ENCODE data around the gene TIMP3. TPM values are rescaled to one million over a fixed set of nuclear protein-coding genes. Genes with fewer than 3 reads are reported as not detected.

Gene TIMP3
- total and polyA plus RNA-seq, 4 experiments from 2014 or later = 1.7 to 2.3 TPM; not detected in 2

DNA sequence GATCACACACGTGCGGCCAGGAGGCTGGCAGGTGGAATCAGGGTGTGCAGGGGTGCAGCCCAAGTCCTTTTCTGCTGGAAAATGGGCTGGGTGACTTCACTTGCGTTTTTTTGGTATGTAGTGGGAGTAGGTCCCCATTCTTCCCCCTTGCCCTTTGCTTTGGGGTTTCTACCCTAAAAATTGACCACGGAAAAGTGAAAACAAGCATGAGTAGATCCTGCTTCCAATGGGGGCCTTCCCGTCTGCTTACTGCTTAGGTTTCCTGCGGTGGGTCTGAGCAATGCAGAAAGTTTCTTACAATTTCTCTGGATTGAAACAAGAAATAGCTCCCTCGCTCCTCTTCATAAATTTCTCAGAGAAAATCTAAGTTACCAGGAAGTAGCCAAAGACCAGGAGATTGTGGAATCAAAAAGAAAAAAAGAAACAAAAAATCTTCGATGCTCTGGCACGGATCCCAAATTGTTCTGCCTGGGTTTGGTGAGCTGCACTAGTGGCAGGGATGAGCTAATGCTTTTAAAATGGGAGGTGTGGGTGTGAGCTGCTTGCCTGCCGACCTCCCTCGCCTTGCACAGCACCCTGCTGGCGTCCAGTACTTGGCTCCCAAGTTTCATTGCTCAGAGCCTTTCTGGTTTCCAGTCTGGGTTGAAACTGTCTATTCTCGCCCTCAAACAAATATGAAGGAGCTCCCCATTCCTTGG lies 2.4 kb downstream of the TIMP3 start:
- CTCF ChIA-PET (ENCODE audit: partially characterized antibody) = no interaction called here
- H3K27me3 ChIP-seq (ENCODE audit: insufficient read depth, low read length) = peaks cover 13% of the 10 kb centered on the region
- peaks cover 43 to 51% of the 10 kb centered on the region in 2 donors for H3K27me3 Mint-ChIP-seq
- no peak overlapping the region for H3K4me3 ChIP-seq (ENCODE audit: low read length in 2 of 2)
- no peak overlapping the region for H3K27ac Mint-ChIP-seq
- no peak overlapping the region for H3K4me3 Mint-ChIP-seq
- H3K4me1 Mint-ChIP-seq = peaks cover 0 to 5% (median under 1%) of the 10 kb centered on the region in 4 donors
- intact Hi-C loops (cut with micrococcal nuclease) = no loop called here
- H3K9me3 Mint-ChIP-seq = no peaks in the 10 kb centered on the region
- no peaks in the 10 kb centered on the region for H3K4me1 ChIP-seq (ENCODE audit: insufficient read depth, low read length)
- no peaks in the 10 kb centered on the region for H3K36me3 ChIP-seq (ENCODE audit: insufficient read depth, low read length)
- H3K36me3 Mint-ChIP-seq = no peaks in the 10 kb centered on the region
- H3K27ac ChIP-seq (ENCODE audit: low read depth, low read length) = no peak overlapping the region
- POLR2A ChIA-PET (ENCODE audit: partially characterized antibody) = no interaction called here
- no peak for DNase-seq
- no peaks in the 10 kb centered on the region for H3K9me3 ChIP-seq (ENCODE audit: control insufficient read depth in 1 of 2, low read length in 2 of 2)

DNA sequence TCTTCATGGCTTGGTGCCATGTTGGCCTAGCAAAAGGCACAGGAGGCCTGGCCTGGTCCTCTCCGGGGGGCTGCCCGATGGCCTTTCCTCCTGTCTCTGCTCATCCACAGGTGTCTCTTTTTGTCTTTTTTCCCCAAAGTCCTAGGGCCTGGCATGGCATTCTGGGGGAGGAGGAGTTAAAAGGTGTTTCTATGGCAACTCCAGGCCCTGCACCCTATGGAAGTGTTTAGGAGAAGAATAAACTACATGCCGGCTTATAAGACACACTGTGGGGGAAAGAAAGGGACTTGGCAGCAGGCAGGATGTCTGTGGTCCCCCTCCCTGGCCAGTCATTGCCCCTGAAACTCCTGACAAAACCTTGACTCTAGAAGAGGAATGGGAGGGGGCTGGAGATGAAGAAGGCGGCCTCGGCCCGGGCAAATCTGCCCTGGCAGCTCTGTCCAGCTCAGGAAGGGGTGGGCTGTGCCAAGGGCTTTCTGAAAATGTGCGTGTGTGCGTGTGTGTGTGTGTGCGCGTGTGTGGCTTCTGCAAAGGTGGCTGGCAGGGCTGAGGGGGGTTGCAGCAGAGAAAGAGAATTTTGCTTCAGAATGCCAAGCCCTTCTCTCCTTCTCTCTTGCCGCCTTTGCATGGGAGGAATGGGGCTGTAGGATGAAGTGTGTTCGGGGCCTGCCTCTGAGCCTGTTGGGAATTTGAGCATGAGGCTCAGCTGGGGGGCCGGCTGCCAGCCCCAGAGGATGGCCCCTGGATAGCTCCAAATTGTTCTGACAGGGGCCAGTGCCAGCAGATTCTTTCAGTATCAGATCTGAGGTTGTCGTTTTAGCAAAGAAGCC lies 3.2 kb downstream of the TIMP3 start:
- H3K27me3 Mint-ChIP-seq = peaks cover 45 to 46% of the 10 kb centered on the region in 2 donors
- H3K4me1 Mint-ChIP-seq = peaks cover 0 to 5% (median under 1%) of the 10 kb centered on the region in 4 donors
- H3K27ac Mint-ChIP-seq = no peak overlapping the region
- no peak overlapping the region for H3K4me3 Mint-ChIP-seq
- ChIA-PET CTCF (ENCODE audit: partially characterized antibody) (no interaction called here), POLR2A (ENCODE audit: partially characterized antibody) (no interaction called here)
- H3K4me3 ChIP-seq (ENCODE audit: low read length in 2 of 2) = no peak overlapping the region
- intact Hi-C loops (cut with micrococcal nuclease) = no loop called here
- H3K27ac ChIP-seq (ENCODE audit: low read depth, low read length) = no peak overlapping the region
- no peaks in the 10 kb centered on the region for H3K4me1 ChIP-seq (ENCODE audit: insufficient read depth, low read length)
- H3K27me3 ChIP-seq (ENCODE audit: insufficient read depth, low read length) = peaks cover 13% of the 10 kb centered on the region
- H3K36me3 Mint-ChIP-seq = no peaks in the 10 kb centered on the region
- H3K36me3 ChIP-seq (ENCODE audit: insufficient read depth, low read length) = no peaks in the 10 kb centered on the region
- H3K9me3 ChIP-seq (ENCODE audit: control insufficient read depth in 1 of 2, low read length in 2 of 2) = no peaks in the 10 kb centered on the region
- H3K9me3 Mint-ChIP-seq = no peaks in the 10 kb centered on the region
- DNase-seq = no peak

DNA sequence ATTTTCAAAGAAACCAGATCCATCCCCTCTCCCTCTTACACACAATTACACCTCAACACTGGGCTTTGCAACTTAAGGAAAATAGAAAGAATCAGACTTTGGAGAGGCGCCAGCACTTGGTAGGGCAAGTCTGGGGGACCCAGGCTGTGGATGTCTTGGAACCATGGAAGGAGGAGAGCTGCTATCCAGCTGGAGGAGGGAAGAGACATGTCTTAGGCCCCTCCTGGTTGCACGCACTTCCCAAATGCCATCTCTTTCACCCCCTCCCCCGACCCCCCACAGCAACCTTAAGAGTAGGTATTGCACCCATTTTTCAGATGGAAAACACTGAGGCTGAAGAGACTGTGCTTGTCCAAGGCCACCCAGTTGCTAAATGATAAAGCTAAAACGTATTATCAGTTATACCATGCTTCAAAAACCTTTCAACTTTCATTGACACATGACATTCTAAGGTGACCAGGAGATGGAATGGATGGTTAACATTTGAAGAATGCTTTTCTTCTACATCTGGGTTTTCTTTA lies 3.9 kb downstream of the TIMP3 start:
- Histone ChIP-seq H3K9me3 (ENCODE audit: control insufficient read depth in 1 of 2, low read length in 2 of 2) (no peaks in the 10 kb centered on the region), H3K4me1 (ENCODE audit: insufficient read depth, low read length) (no peaks in the 10 kb centered on the region), H3K27ac (ENCODE audit: low read depth, low read length) (no peak overlapping the region), H3K4me3 (ENCODE audit: low read length in 2 of 2) (no peak overlapping the region), H3K27me3 (ENCODE audit: insufficient read depth, low read length) (peaks cover 13% of the 10 kb centered on the region), H3K36me3 (ENCODE audit: insufficient read depth, low read length) (no peaks in the 10 kb centered on the region)
- ChIA-PET POLR2A (ENCODE audit: partially characterized antibody) (no interaction called here), CTCF (ENCODE audit: partially characterized antibody) (interaction anchor here (1.0 kb wide), 1 partner anchor 8 kb away, joined by 3 read pairs; no protein-coding TSS in a partner anchor)
- Mint-ChIP-seq H3K27me3 (peaks cover 44 to 45% of the 10 kb centered on the region in 2 donors), H3K9me3 (no peaks in the 10 kb centered on the region), H3K4me3 (no peak overlapping the region), H3K27ac (no peak overlapping the region), H3K36me3 (no peaks in the 10 kb centered on the region), H3K4me1 (peaks cover 0 to 5% (median under 1%) of the 10 kb centered on the region in 4 donors)
- intact Hi-C loops (cut with micrococcal nuclease) = no loop called here
- no peak for DNase-seq

DNA sequence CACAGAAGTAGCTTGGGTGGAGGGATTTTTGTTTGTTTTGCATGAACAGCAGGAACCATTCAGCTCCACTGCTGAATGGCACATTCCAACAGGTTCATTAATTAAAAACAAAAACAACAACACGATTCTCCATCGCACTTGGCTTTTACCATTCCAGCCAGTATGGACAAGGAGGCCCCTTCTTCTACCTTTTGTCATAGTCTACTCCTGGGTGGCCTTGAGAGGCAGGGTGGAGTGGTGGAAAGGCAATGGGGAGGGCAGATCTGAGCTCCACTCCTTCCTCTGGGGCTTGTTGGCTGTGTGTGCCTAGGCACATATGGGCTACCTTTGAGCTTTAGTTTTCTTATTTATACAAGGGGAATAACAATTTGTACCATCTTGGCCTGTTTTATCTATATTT lies 4.8 kb downstream of the TIMP3 start:
- Histone ChIP-seq H3K27ac (ENCODE audit: low read depth, low read length) (no peak overlapping the region), H3K4me1 (ENCODE audit: insufficient read depth, low read length) (no peaks in the 10 kb centered on the region), H3K9me3 (ENCODE audit: control insufficient read depth in 1 of 2, low read length in 2 of 2) (no peaks in the 10 kb centered on the region), H3K27me3 (ENCODE audit: insufficient read depth, low read length) (peaks cover 6% of the 10 kb centered on the region), H3K36me3 (ENCODE audit: insufficient read depth, low read length) (no peaks in the 10 kb centered on the region), H3K4me3 (ENCODE audit: low read length in 2 of 2) (no peak overlapping the region)
- intact Hi-C loops (cut with micrococcal nuclease) = no loop called here
- Mint-ChIP-seq H3K27me3 (peaks cover 37 to 41% of the 10 kb centered on the region in 2 donors), H3K36me3 (no peaks in the 10 kb centered on the region), H3K9me3 (no peaks in the 10 kb centered on the region), H3K4me3 (no peak overlapping the region), H3K27ac (no peak overlapping the region), H3K4me1 (no peaks in the 10 kb centered on the region)
- ChIA-PET POLR2A (ENCODE audit: partially characterized antibody) (no interaction called here), CTCF (ENCODE audit: partially characterized antibody) (interaction anchor here (1.0 kb wide), 1 partner anchor 9 kb away, joined by 3 read pairs; no protein-coding TSS in a partner anchor)
- DNase-seq = no peak

DNA sequence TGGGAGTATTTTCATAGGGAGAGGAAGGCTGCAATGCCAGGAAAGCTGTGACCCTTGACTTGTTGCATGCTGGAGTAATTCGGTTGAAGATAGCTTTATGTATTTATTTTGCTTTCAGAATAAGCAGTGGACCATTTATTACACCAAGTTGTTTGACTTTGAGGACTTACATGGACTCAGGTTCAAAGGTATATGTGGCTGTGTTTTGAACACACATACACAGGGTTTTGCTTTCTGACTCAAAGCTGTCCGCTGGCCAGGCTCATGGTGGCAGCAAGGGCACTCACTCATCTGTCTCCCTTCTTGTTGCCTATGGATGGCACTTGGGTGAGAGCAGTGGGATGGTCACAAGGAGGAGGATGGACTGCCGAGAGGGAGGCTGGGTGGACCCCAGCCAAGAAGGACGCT lies 6.5 kb downstream of the TIMP3 start:
- no peak overlapping the region for H3K27ac ChIP-seq (ENCODE audit: low read depth, low read length)
- H3K9me3 ChIP-seq (ENCODE audit: control insufficient read depth in 1 of 2, low read length in 2 of 2) = no peaks in the 10 kb centered on the region
- H3K27me3 ChIP-seq (ENCODE audit: insufficient read depth, low read length) = no peaks in the 10 kb centered on the region
- peaks cover 28 to 34% of the 10 kb centered on the region in 2 donors for H3K27me3 Mint-ChIP-seq
- no peaks in the 10 kb centered on the region for H3K36me3 ChIP-seq (ENCODE audit: insufficient read depth, low read length)
- no peak overlapping the region for H3K27ac Mint-ChIP-seq
- H3K9me3 Mint-ChIP-seq = peaks cover 0 to 2% (median 0%) of the 10 kb centered on the region in 8 donors
- CTCF ChIA-PET (ENCODE audit: partially characterized antibody) = interaction anchor here (1.6 kb wide), 1 partner anchor 12 kb away, joined by 3 read pairs; no protein-coding TSS in a partner anchor
- POLR2A ChIA-PET (ENCODE audit: partially characterized antibody) = no interaction called here
- intact Hi-C loops (cut with micrococcal nuclease) = no loop called here
- no peak for DNase-seq
- H3K4me3 ChIP-seq (ENCODE audit: low read length in 2 of 2) = no peak overlapping the region
- no peaks in the 10 kb centered on the region for H3K4me1 Mint-ChIP-seq
- H3K4me3 Mint-ChIP-seq = no peak overlapping the region
- no peaks in the 10 kb centered on the region for H3K36me3 Mint-ChIP-seq
- H3K4me1 ChIP-seq (ENCODE audit: insufficient read depth, low read length) = no peaks in the 10 kb centered on the region

DNA sequence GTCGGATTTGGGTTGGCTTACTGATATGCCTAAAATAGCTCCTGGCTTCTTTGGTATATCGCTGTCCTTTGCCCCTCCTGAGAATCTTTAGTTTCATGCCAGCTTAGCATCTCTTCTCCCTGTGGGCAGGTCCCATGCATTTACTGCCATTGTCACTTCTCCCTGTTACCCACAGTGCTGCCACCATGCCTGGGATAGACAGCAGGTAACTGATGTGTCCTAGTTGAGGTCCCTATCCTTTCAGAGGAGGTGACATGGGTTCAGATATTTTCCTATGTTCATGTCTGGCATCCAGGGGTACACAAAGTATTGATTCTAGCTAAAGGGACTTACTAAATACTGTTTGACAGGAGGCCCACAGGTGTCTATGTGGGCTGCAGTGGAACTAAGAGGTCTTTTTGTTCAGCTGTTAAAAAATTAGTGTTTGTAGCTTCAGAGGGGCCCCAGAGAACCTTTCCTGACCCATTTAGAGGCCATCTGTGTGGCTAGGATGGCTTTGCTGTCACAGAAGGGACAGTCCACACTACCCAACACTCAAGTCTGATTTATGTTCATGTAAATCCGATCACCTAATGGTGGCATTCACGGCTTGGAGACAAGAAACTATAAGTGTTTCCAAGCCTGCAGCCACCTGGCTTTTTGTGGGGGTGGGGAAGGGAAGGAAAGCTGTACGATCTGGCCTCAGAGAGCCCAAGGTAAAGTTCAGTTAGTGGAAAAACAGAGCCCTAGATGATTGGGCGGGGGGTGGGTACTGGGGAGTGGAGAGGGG lies 8.5 kb downstream of the TIMP3 start:
- H3K27ac Mint-ChIP-seq = no peak overlapping the region
- H3K36me3 Mint-ChIP-seq = no peaks in the 10 kb centered on the region
- CTCF ChIA-PET (ENCODE audit: partially characterized antibody) = no interaction called here

More for the DNA sequence above, 8.5 kb downstream of the TIMP3 start:
- H3K27me3 ChIP-seq (ENCODE audit: insufficient read depth, low read length) = no peaks in the 10 kb centered on the region
- POLR2A ChIA-PET (ENCODE audit: partially characterized antibody) = no interaction called here
- H3K4me1 ChIP-seq (ENCODE audit: insufficient read depth, low read length) = no peaks in the 10 kb centered on the region
- H3K27ac ChIP-seq (ENCODE audit: low read depth, low read length) = no peak overlapping the region
- intact Hi-C loops (cut with micrococcal nuclease) = no loop called here
- Mint-ChIP-seq H3K9me3 (peaks cover 0 to 2% (median 0%) of the 10 kb centered on the region in 8 donors), H3K27me3 (peaks cover 16 to 21% of the 10 kb centered on the region in 2 donors), H3K4me1 (no peaks in the 10 kb centered on the region), H3K4me3 (no peak overlapping the region)
- no peak overlapping the region for H3K4me3 ChIP-seq (ENCODE audit: low read length in 2 of 2)
- H3K36me3 ChIP-seq (ENCODE audit: insufficient read depth, low read length) = no peaks in the 10 kb centered on the region
- no peak for DNase-seq
- H3K9me3 ChIP-seq (ENCODE audit: control insufficient read depth in 1 of 2, low read length in 2 of 2) = no peaks in the 10 kb centered on the region
